MCF 10A (cell line): Measurements from ENCODE around the gene LRRC2. TPM values are rescaled to one million over a fixed set of nuclear protein-coding genes. Genes with fewer than 3 reads are reported as not detected.

Experiments used
- BruUV-seq: library from RNA; stranded (reverse); fragments of 400-500 nt; replicated peaks from 2 replicates; lab custom pipeline; 2021; lab: Mats Ljungman, UMichigan
- CTCF ChIA-PET: fragments of 300-600 bp; sonication (Branson Sonifier 250); formaldehyde crosslinking; extraction: SDS; loops from one replicate; lab custom pipeline; 2021; ENCODE audit warnings: antibody characterized with exemption, inconsistent platforms; lab: Yijun Ruan, JAX
- POLR2A ChIA-PET: fragments of 300-600, 350-650 bp; sonication (Branson Sonifier 250); formaldehyde crosslinking; extraction: SDS; loops from one replicate; lab custom pipeline; 2020; ENCODE audit warnings: antibody characterized with exemption, inconsistent platforms; lab: Yijun Ruan, JAX
- DNase-seq: peaks from one replicate; pipeline ENCODE4 v3.0.0-alpha.2; 2018; ENCODE audit not compliant: unreplicated experiment
- H3K27ac Mint-ChIP-seq: one replicate; pipeline ENCODE4 v1.8.0; 2022; ENCODE audit warnings: mild to moderate bottlenecking, low read depth, mixed read lengths; ENCODE audit not compliant: unreplicated experiment
- H3K27me3 Mint-ChIP-seq: one replicate; pipeline ENCODE4 v1.8.0; 2022; ENCODE audit warnings: mixed read lengths; ENCODE audit not compliant: insufficient read depth, unreplicated experiment
- H3K36me3 Mint-ChIP-seq: one replicate; pipeline ENCODE4 v1.8.0; 2022; ENCODE audit warnings: mild to moderate bottlenecking, moderate library complexity, mixed read lengths; ENCODE audit not compliant: insufficient read depth, unreplicated experiment
- H3K4me1 Mint-ChIP-seq: one replicate; pipeline ENCODE4 v1.8.0; 2022; ENCODE audit warnings: mixed read lengths; ENCODE audit not compliant: insufficient read depth, unreplicated experiment
- H3K4me3 Mint-ChIP-seq: one replicate; pipeline ENCODE4 v1.8.0; 2022; ENCODE audit warnings: mild to moderate bottlenecking, moderate library complexity, mixed read lengths; ENCODE audit not compliant: unreplicated experiment
- H3K9me3 Mint-ChIP-seq: one replicate; pipeline ENCODE4 v1.8.0; 2022; ENCODE audit warnings: mixed read lengths; ENCODE audit not compliant: unreplicated experiment
- CTCF ChIP-seq: fragments of 200-600 bp; IDR thresholded peaks from one replicate; pipeline ENCODE4 v1.8.0; 2022; ENCODE audit warnings: antibody characterized with exemption, mild to moderate bottlenecking; ENCODE audit not compliant: unreplicated experiment
- intact Hi-C: fragments of 100-400 bp; cut with micrococcal nuclease; formaldehyde crosslinking; loops from 2 replicates; pipeline ENCODE4 v1.14.1; 2022
- total RNA-seq: library from RNA; stranded (reverse); gene quantifications from 2 replicates; pipeline ENCODE4 v1.2.3, GENCODE V29; 2022

Gene LRRC2
- total RNA-seq, 1 experiment from 2014 or later: not detected

- CTCF ChIA-PET: interaction anchor here (1.4 kb wide), 1 partner anchor 18 kb away, joined by 5 read pairs; no protein-coding TSS in a partner anchor
- Mint-ChIP-seq H3K27ac (no peak overlapping the region), H3K4me3 (no peak overlapping the region), H3K9me3 (no peaks in the 10 kb centered on the region), H3K4me1 (peaks cover 9% of the 10 kb centered on the region), H3K36me3 (no peaks in the 10 kb centered on the region), H3K27me3 (no peaks in the 10 kb centered on the region)
- BruUV-seq: no TSS peak
- POLR2A ChIA-PET: no interaction called here
- intact Hi-C loops: no loop called here
- TF ChIP-seq CTCF: no peak
- no peak for DNase-seq
These were observed 60.1 kb downstream of the LRRC2 start for GRCh38 chr3:46505953-46506352.

DNA sequence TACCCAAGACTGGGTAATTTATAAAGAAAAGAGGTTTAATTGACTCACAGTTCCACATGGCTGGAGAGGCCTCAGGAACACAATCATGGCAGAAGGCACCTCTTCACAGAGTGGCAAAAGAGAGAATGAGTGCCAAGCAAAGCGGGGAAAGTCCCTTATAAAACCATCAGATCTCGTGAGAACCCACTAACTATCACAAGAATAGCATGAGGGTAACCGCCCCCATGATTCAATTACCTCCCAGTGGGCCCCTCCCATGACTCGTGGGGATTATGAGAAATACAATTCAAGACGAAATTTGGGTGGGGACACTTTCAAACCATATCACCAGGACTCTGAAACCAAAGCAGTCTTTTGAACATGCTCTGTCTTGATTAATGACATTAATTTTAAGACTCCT lies 61.3 kb downstream of the LRRC2 start:
- POLR2A ChIA-PET: no interaction called here
- BruUV-seq: no TSS peak
- H3K4me3 Mint-ChIP-seq: no peak overlapping the region
- no peaks in the 10 kb centered on the region for H3K36me3 Mint-ChIP-seq
- no peaks in the 10 kb centered on the region for H3K27me3 Mint-ChIP-seq
- peaks cover 16% of the 10 kb centered on the region for H3K4me1 Mint-ChIP-seq
- DNase-seq: no peak
- CTCF ChIA-PET: interaction anchor here (1.4 kb wide), 1 partner anchor 16 kb away, joined by 5 read pairs; no protein-coding TSS in a partner anchor
- intact Hi-C loops: no loop called here
- no peak overlapping the region for H3K27ac Mint-ChIP-seq
- no peak for TF ChIP-seq CTCF
- H3K9me3 Mint-ChIP-seq: no peaks in the 10 kb centered on the region

- BruUV-seq: no TSS peak
- intact Hi-C loops: no loop called here
- H3K27me3 Mint-ChIP-seq: no peaks in the 10 kb centered on the region
- H3K4me3 Mint-ChIP-seq: no peak overlapping the region
- no peaks in the 10 kb centered on the region for H3K36me3 Mint-ChIP-seq
- peaks cover 16% of the 10 kb centered on the region for H3K4me1 Mint-ChIP-seq
- ChIA-PET POLR2A (no interaction called here), CTCF (interaction anchor here (7.2 kb wide), 1 partner anchor 14 kb away, joined by 45 read pairs; no protein-coding TSS in a partner anchor)
- H3K9me3 Mint-ChIP-seq: no peaks in the 10 kb centered on the region
- no peak overlapping the region for H3K27ac Mint-ChIP-seq
- no peak for TF ChIP-seq CTCF
- DNase-seq: no peak
These were observed 62.8 kb downstream of the LRRC2 start for GRCh38 chr3:46503200-46503874.

DNA sequence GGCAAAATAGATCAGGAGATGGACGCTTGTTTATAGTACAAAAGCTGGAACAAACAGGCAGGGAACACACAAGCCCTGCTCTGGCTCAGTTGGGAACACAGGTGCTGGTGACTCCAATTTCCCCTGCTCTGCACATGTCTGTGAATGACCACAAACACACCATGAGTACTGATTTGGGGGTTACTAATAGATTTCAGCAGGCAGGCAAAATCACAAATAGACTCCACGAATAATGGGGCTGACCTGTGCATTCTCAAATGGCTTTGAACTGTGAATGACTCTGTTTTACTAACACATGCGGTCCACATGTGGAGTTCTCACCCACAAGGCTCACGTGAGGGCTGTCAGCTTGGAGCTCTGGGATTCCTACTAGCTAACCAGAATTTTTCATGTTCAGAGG lies 64.4 kb downstream of the LRRC2 start:
- H3K4me3 Mint-ChIP-seq: no peak overlapping the region
- no peaks in the 10 kb centered on the region for H3K36me3 Mint-ChIP-seq
- intact Hi-C loops: no loop called here
- H3K4me1 Mint-ChIP-seq: peaks cover 16% of the 10 kb centered on the region
- BruUV-seq: no TSS peak
- no peak for DNase-seq
- no peak overlapping the region for H3K27ac Mint-ChIP-seq
- H3K27me3 Mint-ChIP-seq: no peaks in the 10 kb centered on the region
- POLR2A ChIA-PET: no interaction called here
- no peak for TF ChIP-seq CTCF
- no peaks in the 10 kb centered on the region for H3K9me3 Mint-ChIP-seq
- CTCF ChIA-PET: interaction anchor here (7.2 kb wide), 1 partner anchor 13 kb away, joined by 45 read pairs; no protein-coding TSS in a partner anchor
